ENCODE results near the gene NXN.

GRCh38 chr17:869567-870525 is 109.7 kb downstream of the NXN start:
- TF ChIP-seq CTCF (IDR thresholded peaks at IDR 0.05) (no peak), POLR2A (IDR thresholded peaks at IDR 0.05) (no peak)
